Prostate gland (tissue), 2 donors: ENCODE measurements around the gene KIF12. TPM values are rescaled to one million over a fixed set of nuclear protein-coding genes. Genes with fewer than 3 reads are reported as not detected.

ENCODE experiments used
- DNase-seq: peaks from one replicate; pipeline ENCODE4 v3.0.0-alpha.2; 2019; ENCODE audit warnings: low spot score
- H3K27ac ChIP-seq, 2 donors: fragments of 200-600 bp; sonication (generic); 2 replicates each; pipeline ENCODE4 v1.5.1; 2017 to 2019
- H3K27me3 ChIP-seq: fragments of 200-600 bp; sonication (generic); replicated peaks from 2 replicates; pipeline ENCODE4 v1.5.1; 2019; ENCODE audit not compliant: insufficient read depth
- H3K36me3 ChIP-seq, 2 donors: fragments of 200-600 bp; sonication (generic); 1 replicate in 1 of 2; 2 replicates in 1 of 2; pipeline versions ENCODE4 v1.5.1 to v1.8.1; 2017 to 2019
- H3K4me1 ChIP-seq: fragments of 200-600 bp; sonication (generic); replicated peaks from 2 replicates; pipeline ENCODE4 v1.5.1; 2019
- H3K4me3 ChIP-seq, 2 donors: fragments of 200-600 bp; sonication (generic); 2 replicates each; pipeline ENCODE4 v1.5.1; 2017 to 2019
- H3K9me3 ChIP-seq: fragments of 200-600 bp; sonication (generic); 2 replicates; pipeline ENCODE4 v1.5.1; 2017
- CTCF ChIP-seq, 4 experiments: fragments of 200-600 bp in 2 of 4; fragments of 450-650 bp in 2 of 4; sonication (generic) in 2 of 4; IDR thresholded peaks; 1 replicate in 3 of 4; 2 replicates in 1 of 4; pipeline ENCODE4 v1.5.1; 2016 to 2019; ENCODE audit warnings: antibody characterized with exemption in 4 of 4, mild to moderate bottlenecking in 2 of 4, moderate library complexity in 2 of 4
- POLR2A ChIP-seq: fragments of 450-650 bp; IDR thresholded peaks from one replicate; pipeline ENCODE4 v1.6.1; 2016; ENCODE audit warnings: antibody characterized with exemption, mild to moderate bottlenecking
- POLR2AphosphoS5 ChIP-seq: sonication (generic); formaldehyde crosslinking; IDR thresholded peaks from one replicate; pipeline ENCODE4 v1.6.1; 2017; ENCODE audit warnings: antibody characterized with exemption
- WGBS: methylation state at CpG from one replicate; pipeline ENCODE4 v1.1.5; 2018; 5-methylcytosine and 5-hydroxymethylcytosine counted together
- intact Hi-C: fragments of 100-400 bp; cut with DNase I; formaldehyde crosslinking; loops from one replicate; pipeline ENCODE4 v1.14.2; 2022
- total RNA-seq, 2 donors: library from RNA; depleted of rRNA; stranded (reverse); fragments of >200 nt; gene quantifications; one replicate each; pipeline ENCODE4 v1.1.0, GENCODE V29; 2016

Gene KIF12
- total RNA-seq, 2 donors from 2014 or later, result 8.4 to 21.5 TPM

GRCh38 chr9:114107286-114108001 is 8.4 kb upstream of the KIF12 start:
- TF ChIP-seq POLR2AphosphoS5 (no peak), POLR2A (no peak), CTCF (IDR thresholded peaks at IDR 0.05) (no peak)
- DNase-seq, result no peak
- no peaks in the 10 kb centered on the region for H3K27me3 ChIP-seq
- H3K4me1 ChIP-seq, result no peaks in the 10 kb centered on the region
- no peaks in the 10 kb centered on the region for H3K36me3 ChIP-seq
- no peaks in the 10 kb centered on the region for H3K9me3 ChIP-seq
- H3K4me3 ChIP-seq, result no peak overlapping the region
- intact Hi-C loops, result loop anchor here (5.0 kb wide), 2 partner anchors 45 to 160 kb away; no protein-coding TSS in a partner anchor
- H3K27ac ChIP-seq, result no peak overlapping the region
- 74% methylated on average over 13 of the region's 13 CpGs for WGBS

GRCh38 chr9:114105236-114105635 is 6.1 kb upstream of the KIF12 start:
- no peaks in the 10 kb centered on the region for H3K9me3 ChIP-seq
- no peaks in the 10 kb centered on the region for H3K36me3 ChIP-seq
- no peak for TF ChIP-seq POLR2A
- no peak for TF ChIP-seq CTCF (IDR thresholded peaks at IDR 0.05)
- no peak for TF ChIP-seq POLR2AphosphoS5
- no peak overlapping the region for H3K27ac ChIP-seq
- 34% methylated on average over 5 of the region's 5 CpGs for WGBS
- H3K4me1 ChIP-seq, result no peaks in the 10 kb centered on the region
- H3K27me3 ChIP-seq, result no peaks in the 10 kb centered on the region
- DNase-seq, result no peak
- no peak overlapping the region for H3K4me3 ChIP-seq
- intact Hi-C loops, result loop anchor here (5.0 kb wide), 2 partner anchors 47 to 162 kb away; no protein-coding TSS in a partner anchor

- no peak overlapping the region for H3K27ac ChIP-seq
- DNase-seq, result no peak
- no peaks in the 10 kb centered on the region for H3K27me3 ChIP-seq
- intact Hi-C loops, result no loop called here
- H3K9me3 ChIP-seq, result no peaks in the 10 kb centered on the region
- no peaks in the 10 kb centered on the region for H3K4me1 ChIP-seq
- no peaks in the 10 kb centered on the region for H3K36me3 ChIP-seq
- no peak overlapping the region for H3K4me3 ChIP-seq
- no peak for TF ChIP-seq CTCF (IDR thresholded peaks at IDR 0.05)
- no peak for TF ChIP-seq POLR2A
- no peak for TF ChIP-seq POLR2AphosphoS5
These were observed 3.4 kb upstream of the KIF12 start for GRCh38 chr9:114102484-114102883.

- intact Hi-C loops, result no loop called here
- DNase-seq, result no peak
- H3K4me3 ChIP-seq, result no peak overlapping the region
- no peaks in the 10 kb centered on the region for H3K27me3 ChIP-seq
- TF ChIP-seq POLR2AphosphoS5, result no peak
- no peak for TF ChIP-seq CTCF (IDR thresholded peaks at IDR 0.05)
- TF ChIP-seq POLR2A, result no peak
- H3K36me3 ChIP-seq, result no peaks in the 10 kb centered on the region
- 97% methylated on average over 1 of the region's 1 CpG for WGBS
- H3K9me3 ChIP-seq, result no peaks in the 10 kb centered on the region
- H3K4me1 ChIP-seq, result no peaks in the 10 kb centered on the region
- no peak overlapping the region for H3K27ac ChIP-seq
These were observed 1.4 kb upstream of the KIF12 start for GRCh38 chr9:114100536-114100935.

GRCh38 chr9:114099669-114100270 is 678 bp upstream of the KIF12 start:
- no peak overlapping the region for H3K27ac ChIP-seq
- intact Hi-C loops, result no loop called here

More at GRCh38 chr9:114099669-114100270, 678 bp upstream of the KIF12 start:
- Histone ChIP-seq H3K27me3 (no peaks in the 10 kb centered on the region), H3K9me3 (no peaks in the 10 kb centered on the region), H3K4me3 (no peak overlapping the region), H3K36me3 (no peaks in the 10 kb centered on the region), H3K4me1 (no peaks in the 10 kb centered on the region)
- TF ChIP-seq POLR2A, result no peak
- DNase-seq, result no peak
- 61% methylated on average over 2 of the region's 2 CpGs for WGBS
